KMS-11 (cell line): Measurements from ENCODE around the gene NEB.
"Not testable (repeated sequence)": the region's sequence is repeated elsewhere in the genome, so short reads cannot be mapped to it uniquely, and the experiment has no call there.

Experiments used
- H2AFZ ChIP-seq: fragments of 200-600 bp; sonication (generic); 2 replicates; pipeline ENCODE4 v1.6.1; 2016; ENCODE audit warnings: antibody characterized with exemption, mixed run types, low read depth
- H3K27ac ChIP-seq: fragments of 200-600 bp; sonication (generic); 2 replicates; pipeline ENCODE4 v1.6.1; 2016; ENCODE audit warnings: mild to moderate bottlenecking, mixed run types
- H3K27me3 ChIP-seq: fragments of 200-600 bp; sonication (generic); 2 replicates; pipeline ENCODE4 v1.6.1; 2017; ENCODE audit warnings: mild to moderate bottlenecking, low read depth, mixed run types, moderate library complexity; ENCODE audit not compliant: insufficient read depth
- H3K36me3 ChIP-seq: fragments of 200-600 bp; sonication (generic); 2 replicates; pipeline ENCODE4 v1.6.1; 2017; ENCODE audit warnings: mild to moderate bottlenecking, mixed run types; ENCODE audit not compliant: insufficient read depth
- H3K4me1 ChIP-seq: fragments of 200-600 bp; sonication (generic); 2 replicates; pipeline ENCODE4 v1.6.1; 2016; ENCODE audit warnings: mild to moderate bottlenecking, low read depth, mixed run types; ENCODE audit not compliant: poor library complexity, severe bottlenecking
- H3K4me2 ChIP-seq: fragments of 200-600 bp; sonication (generic); 2 replicates; pipeline ENCODE4 v1.7.0; 2016; ENCODE audit warnings: mild to moderate bottlenecking, mixed run types
- H3K4me3 ChIP-seq: fragments of 200-600 bp; sonication (generic); IDR thresholded peaks from 2 replicates; pipeline ENCODE4 v1.6.1; 2017; ENCODE audit warnings: low read depth, low read length, mixed read lengths; ENCODE audit not compliant: insufficient read depth
- H3K79me2 ChIP-seq: fragments of 200-600 bp; sonication (generic); 2 replicates; pipeline ENCODE4 v1.6.1; 2016; ENCODE audit warnings: low read depth, mixed run types; ENCODE audit not compliant: insufficient read depth
- H3K9ac ChIP-seq: fragments of 200-600 bp; sonication (generic); 2 replicates; pipeline ENCODE4 v1.6.1; 2016; ENCODE audit warnings: mild to moderate bottlenecking, mixed run types
- H4K20me1 ChIP-seq: fragments of 200-600 bp; sonication (generic); 2 replicates; pipeline ENCODE4 v1.6.1; 2016; ENCODE audit warnings: mild to moderate bottlenecking, mixed run types; ENCODE audit not compliant: insufficient read depth
- TF ChIP-seq, protein P1 (sequence below): fragments of 200-600 bp; sonication (generic); conservative IDR thresholded peaks from 2 replicates; pipeline ENCODE4 v1.6.1; 2017; ENCODE audit warnings: low read depth, mild to moderate bottlenecking, antibody characterized with exemption, low read length, moderate library complexity, mixed read lengths

NEB gene

GRCh38 chr2:151562398-151562797 lies 171.9 kb downstream of the NEB start:
- Histone ChIP-seq H3K36me3 (no peaks in the 10 kb centered on the region), H3K4me2 (no peak overlapping the region), H3K9ac (no peak overlapping the region), H3K4me1 (no peaks in the 10 kb centered on the region), H3K79me2 (no peaks in the 10 kb centered on the region), H3K27me3 (no peaks in the 10 kb centered on the region), H2AFZ (no peak overlapping the region), H3K4me3 (no peak overlapping the region), H4K20me1 (no peaks in the 10 kb centered on the region), H3K27ac (no peak overlapping the region)
- TF ChIP-seq, protein P1, sequence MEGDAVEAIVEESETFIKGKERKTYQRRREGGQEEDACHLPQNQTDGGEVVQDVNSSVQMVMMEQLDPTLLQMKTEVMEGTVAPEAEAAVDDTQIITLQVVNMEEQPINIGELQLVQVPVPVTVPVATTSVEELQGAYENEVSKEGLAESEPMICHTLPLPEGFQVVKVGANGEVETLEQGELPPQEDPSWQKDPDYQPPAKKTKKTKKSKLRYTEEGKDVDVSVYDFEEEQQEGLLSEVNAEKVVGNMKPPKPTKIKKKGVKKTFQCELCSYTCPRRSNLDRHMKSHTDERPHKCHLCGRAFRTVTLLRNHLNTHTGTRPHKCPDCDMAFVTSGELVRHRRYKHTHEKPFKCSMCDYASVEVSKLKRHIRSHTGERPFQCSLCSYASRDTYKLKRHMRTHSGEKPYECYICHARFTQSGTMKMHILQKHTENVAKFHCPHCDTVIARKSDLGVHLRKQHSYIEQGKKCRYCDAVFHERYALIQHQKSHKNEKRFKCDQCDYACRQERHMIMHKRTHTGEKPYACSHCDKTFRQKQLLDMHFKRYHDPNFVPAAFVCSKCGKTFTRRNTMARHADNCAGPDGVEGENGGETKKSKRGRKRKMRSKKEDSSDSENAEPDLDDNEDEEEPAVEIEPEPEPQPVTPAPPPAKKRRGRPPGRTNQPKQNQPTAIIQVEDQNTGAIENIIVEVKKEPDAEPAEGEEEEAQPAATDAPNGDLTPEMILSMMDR: no peak

- Histone ChIP-seq H3K27ac (no peak overlapping the region), H3K4me3 (no peak overlapping the region), H3K27me3 (no peaks in the 10 kb centered on the region), H2AFZ (no peak overlapping the region), H3K4me1 (no peaks in the 10 kb centered on the region), H3K9ac (no peak overlapping the region), H4K20me1 (no peaks in the 10 kb centered on the region), H3K36me3 (no peaks in the 10 kb centered on the region), H3K4me2 (no peak overlapping the region), H3K79me2 (no peaks in the 10 kb centered on the region)
- TF ChIP-seq, protein P1: no peak
Measured at GRCh38 chr2:151560289-151560688, 174.0 kb downstream of the NEB start.

DNA sequence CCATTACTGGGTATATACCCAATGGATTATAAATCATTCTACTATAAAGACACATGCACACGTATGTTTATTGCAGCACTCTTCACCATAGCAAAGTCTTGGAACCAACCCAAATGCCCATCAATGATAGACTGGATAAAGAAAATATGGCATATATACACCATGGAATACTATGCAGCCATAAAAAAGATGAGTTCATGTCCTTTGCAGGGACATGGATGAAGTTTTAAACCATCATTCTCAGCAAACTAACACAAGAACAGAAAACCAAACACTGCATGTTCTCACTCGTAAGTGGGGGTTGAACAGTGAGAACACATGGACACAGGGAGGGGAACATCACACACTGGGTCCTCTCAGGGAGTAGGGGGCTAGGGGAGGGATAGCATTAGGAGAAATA lies 174.8 kb downstream of the NEB start:
- H3K27me3 ChIP-seq, H3K79me2 ChIP-seq, H3K36me3 ChIP-seq, H3K4me2 ChIP-seq, H3K4me3 ChIP-seq, H2AFZ ChIP-seq, H3K27ac ChIP-seq, H4K20me1 ChIP-seq, H3K4me1 ChIP-seq, H3K9ac ChIP-seq: not testable (repeated sequence)

GRCh38 chr2:151557883-151558282 lies 176.4 kb downstream of the NEB start:
- not testable (repeated sequence) for H3K79me2 ChIP-seq, H2AFZ ChIP-seq, H3K9ac ChIP-seq, H3K27me3 ChIP-seq, H4K20me1 ChIP-seq, H3K27ac ChIP-seq, H3K4me1 ChIP-seq, H3K4me2 ChIP-seq, H3K36me3 ChIP-seq, H3K4me3 ChIP-seq

- Histone ChIP-seq H3K9ac (no peak overlapping the region), H3K4me2 (no peak overlapping the region), H3K36me3 (no peaks in the 10 kb centered on the region), H3K27ac (no peak overlapping the region), H4K20me1 (no peaks in the 10 kb centered on the region), H3K4me3 (no peak overlapping the region), H3K27me3 (no peaks in the 10 kb centered on the region), H3K79me2 (no peaks in the 10 kb centered on the region), H3K4me1 (no peaks in the 10 kb centered on the region), H2AFZ (no peak overlapping the region)
- TF ChIP-seq, protein P1: no peak
Measured at GRCh38 chr2:151556121-151556520, 178.2 kb downstream of the NEB start.

GRCh38 chr2:151552287-151552686 lies 182.0 kb downstream of the NEB start:
- no peak overlapping the region for H2AFZ ChIP-seq
- no peaks in the 10 kb centered on the region for H3K4me1 ChIP-seq
- no peak overlapping the region for H3K4me2 ChIP-seq
- H3K27ac ChIP-seq: no peak overlapping the region
- no peaks in the 10 kb centered on the region for H3K27me3 ChIP-seq
- TF ChIP-seq, protein P1: no peak
- H3K36me3 ChIP-seq: no peaks in the 10 kb centered on the region
- no peaks in the 10 kb centered on the region for H3K79me2 ChIP-seq
- no peaks in the 10 kb centered on the region for H4K20me1 ChIP-seq
- H3K4me3 ChIP-seq: no peak overlapping the region
- H3K9ac ChIP-seq: no peak overlapping the region
